GM12875 (cell line): ENCODE measurements around the gene FSTL4.
A peak's percentile ranks its signal among the peaks of the same experiment; 100 is the strongest.

ENCODE experiments used
- H3K4me3 ChIP-seq: one replicate; pipeline ENCODE4 v1.5.1; 2011; ENCODE audit warnings: low read depth, low read length, control low read depth
- TF ChIP-seq, protein P1 (sequence below): IDR thresholded peaks from 2 replicates; pipeline ENCODE4 v1.5.1; 2011; ENCODE audit warnings: low read depth, mild to moderate bottlenecking, control low read depth, inconsistent platforms, low read length, moderate library complexity, borderline replicate concordance; ENCODE audit not compliant: insufficient read depth

FSTL4 gene

DNA sequence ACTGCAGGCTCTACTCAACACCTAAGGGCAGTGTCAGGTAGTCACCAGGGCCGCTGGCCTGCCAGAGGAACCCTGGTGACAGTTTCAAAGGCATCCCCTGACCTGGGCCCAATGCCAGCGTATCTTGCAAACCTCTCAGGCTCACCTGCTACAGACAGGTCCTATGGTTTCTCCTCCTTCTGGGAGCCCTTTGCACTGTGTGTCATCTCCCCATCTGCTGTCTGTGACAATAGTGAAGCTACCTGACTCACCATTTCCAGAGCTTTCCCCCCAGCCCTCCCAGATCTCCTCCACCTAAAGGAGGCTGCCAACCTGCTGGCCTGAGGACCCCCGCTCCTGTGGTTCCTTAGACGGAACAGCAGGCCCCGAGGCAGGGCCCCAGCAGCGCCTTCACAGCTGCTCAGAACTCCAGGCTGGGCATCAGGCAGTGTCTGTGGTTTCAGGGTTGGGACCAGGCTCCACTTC is 203.1 kb downstream of the FSTL4 start:
- H3K4me3 ChIP-seq: no peak overlapping the region
- TF ChIP-seq, protein P1, sequence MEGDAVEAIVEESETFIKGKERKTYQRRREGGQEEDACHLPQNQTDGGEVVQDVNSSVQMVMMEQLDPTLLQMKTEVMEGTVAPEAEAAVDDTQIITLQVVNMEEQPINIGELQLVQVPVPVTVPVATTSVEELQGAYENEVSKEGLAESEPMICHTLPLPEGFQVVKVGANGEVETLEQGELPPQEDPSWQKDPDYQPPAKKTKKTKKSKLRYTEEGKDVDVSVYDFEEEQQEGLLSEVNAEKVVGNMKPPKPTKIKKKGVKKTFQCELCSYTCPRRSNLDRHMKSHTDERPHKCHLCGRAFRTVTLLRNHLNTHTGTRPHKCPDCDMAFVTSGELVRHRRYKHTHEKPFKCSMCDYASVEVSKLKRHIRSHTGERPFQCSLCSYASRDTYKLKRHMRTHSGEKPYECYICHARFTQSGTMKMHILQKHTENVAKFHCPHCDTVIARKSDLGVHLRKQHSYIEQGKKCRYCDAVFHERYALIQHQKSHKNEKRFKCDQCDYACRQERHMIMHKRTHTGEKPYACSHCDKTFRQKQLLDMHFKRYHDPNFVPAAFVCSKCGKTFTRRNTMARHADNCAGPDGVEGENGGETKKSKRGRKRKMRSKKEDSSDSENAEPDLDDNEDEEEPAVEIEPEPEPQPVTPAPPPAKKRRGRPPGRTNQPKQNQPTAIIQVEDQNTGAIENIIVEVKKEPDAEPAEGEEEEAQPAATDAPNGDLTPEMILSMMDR: no peak

DNA sequence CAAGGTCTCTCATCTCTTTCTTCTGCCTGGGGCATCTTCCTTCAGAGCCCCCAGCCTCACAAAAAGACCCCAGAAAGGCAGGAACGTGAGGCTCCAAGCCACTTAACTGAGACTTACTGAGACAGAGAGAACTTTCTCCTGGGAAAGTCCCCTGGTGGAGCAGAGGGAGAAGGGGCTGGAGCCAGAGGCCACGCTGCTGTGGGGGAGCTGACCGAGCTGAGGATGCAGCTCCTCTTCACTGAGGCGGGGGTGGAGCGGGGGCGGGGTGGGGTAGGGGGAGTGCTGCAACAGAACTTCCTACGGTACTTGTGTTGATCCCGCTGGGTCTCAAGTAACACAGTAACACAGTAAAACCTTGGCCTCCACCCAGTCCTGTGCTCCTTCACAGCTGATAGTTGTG is 204.0 kb downstream of the FSTL4 start:
- TF ChIP-seq, protein P1: no peak
- no peak overlapping the region for H3K4me3 ChIP-seq

DNA sequence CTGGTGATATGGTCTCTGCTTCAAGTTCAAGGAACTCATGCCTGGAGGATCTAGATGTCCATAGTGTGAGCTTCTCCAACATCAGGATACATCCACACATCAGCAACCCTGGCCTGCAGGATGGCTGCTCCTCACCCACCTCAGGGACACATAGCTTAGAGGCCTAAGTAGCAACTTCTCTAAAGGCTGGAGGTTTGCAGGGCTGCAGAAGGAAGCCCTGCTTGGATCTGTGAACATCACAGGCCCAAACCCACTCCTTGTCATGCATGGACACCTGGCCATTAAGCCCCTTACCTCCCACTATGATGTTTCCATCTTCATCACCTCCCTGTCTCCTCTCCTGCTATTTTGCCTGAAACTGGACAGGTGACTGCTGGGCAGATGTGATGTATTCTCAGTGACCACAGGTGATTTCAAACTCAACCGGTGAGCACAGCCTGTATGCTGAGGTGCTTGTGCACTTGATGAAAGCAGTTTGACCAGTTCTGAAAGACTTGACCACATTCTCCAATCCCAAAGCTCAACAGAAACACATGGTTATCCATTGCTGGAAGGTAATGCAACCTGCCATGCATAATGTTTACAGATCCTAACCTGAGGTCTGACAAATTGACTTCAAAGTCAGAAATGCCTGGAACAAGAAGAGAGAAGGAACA is 205.2 kb downstream of the FSTL4 start:
- TF ChIP-seq, protein P1: no peak

DNA sequence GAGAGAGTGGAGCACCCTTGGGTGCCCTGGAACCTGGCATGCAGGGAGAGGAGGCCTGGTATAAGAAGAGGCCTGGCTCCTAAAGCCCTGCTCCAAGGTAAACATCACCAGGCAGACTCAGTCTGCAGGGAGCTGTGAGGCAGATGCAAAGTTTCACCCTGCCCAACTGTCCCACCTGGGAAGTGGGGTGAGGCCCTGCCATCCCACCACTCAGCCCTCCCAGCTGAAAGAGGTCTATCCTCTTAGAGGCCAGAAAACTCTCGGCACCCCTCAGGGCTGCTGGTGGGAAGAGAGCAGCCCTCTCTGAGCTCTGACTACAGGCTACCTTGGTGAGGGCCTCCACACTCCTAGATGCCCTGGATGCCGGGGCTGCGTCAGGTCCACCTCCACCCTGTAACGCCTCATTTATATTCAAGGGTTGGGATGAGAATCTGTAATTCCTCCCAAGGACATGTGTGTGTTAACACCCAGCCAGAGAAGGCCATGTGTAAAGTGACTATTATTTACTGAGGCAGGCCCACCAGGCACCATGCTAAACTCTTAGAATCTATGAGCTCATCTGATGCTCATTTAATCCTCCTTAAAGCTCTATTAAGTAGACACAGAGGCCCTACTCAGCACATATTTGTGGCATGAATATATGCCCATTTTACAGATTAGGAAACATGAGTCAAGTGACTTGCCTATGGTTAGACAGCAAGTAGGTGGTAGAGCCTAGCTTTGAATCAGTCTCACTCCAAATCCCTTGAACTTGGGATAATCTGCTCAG is 205.9 kb downstream of the FSTL4 start:
- TF ChIP-seq, protein P1: no peak
- H3K4me3 ChIP-seq: no peak overlapping the region

More for the DNA sequence above, 205.2 kb downstream of the FSTL4 start:
- H3K4me3 ChIP-seq: no peak overlapping the region

DNA sequence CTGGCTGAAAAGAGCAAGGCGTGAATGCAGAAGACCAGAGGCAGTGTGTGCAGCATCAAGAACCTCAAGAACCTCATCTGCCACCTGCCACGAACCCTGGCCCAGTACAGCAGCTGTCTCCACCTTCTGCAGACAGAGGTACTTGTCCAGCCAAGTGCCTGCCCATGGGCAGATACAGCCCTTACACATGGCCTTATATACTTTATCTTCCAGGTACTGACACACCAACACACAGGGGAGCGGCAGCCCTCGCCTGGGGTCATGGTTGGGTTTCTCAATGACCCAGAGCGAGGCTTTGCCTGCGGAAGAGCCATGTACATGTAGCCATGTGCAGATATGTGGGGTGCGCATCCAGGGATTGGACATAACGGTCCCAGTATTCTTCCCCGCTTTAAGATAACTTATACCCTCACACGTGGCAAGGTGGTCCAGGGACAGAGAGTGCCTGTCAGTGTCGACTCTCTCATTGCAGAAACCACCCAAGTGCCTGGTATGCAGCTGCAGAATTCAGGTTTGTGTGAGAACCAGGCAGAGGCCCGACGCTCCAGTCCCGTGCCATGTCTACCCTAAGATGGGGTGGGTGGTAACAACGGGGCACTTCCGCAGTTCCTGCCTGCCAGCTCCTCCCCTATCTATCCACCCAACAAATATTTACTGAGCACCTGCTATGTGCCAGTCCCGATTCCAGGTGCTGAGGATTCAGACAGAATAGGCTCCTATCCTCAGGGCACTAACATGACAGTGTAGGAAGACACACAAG is 206.9 kb downstream of the FSTL4 start:
- TF ChIP-seq, protein P1: no peak
- no peak overlapping the region for H3K4me3 ChIP-seq

DNA sequence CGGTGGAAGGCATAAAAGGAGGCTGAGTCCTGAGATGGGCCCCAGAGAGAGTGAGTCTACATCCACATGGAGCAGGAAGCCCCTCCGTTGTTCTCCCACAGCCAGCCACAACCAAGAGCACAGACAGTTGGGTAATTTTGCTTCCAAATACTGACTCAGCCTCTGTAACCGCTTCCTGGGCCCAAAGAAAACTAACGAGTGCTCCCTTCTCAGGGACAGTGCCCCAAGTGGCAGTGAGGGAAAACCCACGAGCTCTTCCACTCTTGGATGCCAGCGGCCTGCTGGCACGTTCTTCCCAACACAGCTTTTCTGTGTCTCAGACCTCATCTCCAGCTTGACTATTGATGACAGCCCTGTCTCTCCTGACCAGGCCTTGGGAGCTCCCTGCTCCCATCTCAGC is 207.6 kb downstream of the FSTL4 start:
- TF ChIP-seq, protein P1: 0 out of 2 replicates have a peak, but pooled peaks have one; percentile 9
- no peak overlapping the region for H3K4me3 ChIP-seq
